ENCODE measurements around the gene SERP2.

Gene SERP2

DNA sequence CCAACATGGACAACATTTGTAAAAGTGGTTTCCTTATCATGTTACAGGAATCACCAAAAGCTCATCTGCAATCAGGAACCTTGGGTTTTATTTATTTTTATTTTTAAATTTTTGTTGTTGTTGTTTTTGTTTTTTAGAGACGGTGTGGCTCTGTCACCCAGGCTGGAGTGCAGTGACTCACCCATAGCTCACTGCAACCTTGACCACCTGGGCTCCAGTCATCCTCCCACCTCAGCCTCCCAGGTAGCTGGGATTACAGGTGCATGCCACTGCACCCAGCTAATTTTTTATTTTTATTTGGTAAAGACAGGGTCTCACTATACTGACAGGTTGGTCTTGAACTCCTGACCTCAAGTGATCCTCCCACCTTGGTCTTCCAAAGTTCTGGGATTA lies 13.6 kb upstream of the SERP2 start:
- no peak for DNase-seq

DNA sequence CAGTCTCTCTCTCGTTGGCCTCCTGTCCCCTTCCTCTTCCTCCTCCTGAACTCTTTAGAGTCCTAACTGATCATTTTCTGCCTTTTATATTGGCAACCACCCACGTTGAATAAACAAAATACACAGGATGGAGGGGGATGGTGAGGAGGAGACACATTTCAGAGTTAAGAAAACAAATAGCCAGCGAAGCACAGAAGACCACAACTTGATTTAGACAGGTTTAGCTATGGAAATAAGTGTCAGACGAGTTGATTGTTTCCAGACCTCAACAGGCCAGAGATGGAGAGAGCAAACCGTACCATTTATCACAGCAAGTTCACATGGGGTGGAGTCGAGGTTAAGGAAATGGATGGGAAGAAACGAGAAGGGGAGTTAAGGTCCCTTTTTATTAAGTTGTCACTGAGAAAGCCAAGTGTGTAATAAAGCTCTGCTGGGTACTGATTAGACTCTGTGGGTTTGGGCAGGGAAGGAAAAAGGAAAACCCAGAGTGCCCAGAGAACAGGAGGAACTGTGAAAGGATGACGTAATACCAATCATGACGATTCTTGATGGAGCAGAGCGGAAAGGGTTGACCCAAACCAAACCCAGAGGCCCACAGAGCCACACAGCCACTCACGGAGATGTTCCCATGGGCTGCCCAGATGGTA lies 11.1 kb upstream of the SERP2 start:
- no peak for DNase-seq

GRCh38 chr13:44363631-44364344 lies 9.8 kb upstream of the SERP2 start:
- no peak for DNase-seq

DNA sequence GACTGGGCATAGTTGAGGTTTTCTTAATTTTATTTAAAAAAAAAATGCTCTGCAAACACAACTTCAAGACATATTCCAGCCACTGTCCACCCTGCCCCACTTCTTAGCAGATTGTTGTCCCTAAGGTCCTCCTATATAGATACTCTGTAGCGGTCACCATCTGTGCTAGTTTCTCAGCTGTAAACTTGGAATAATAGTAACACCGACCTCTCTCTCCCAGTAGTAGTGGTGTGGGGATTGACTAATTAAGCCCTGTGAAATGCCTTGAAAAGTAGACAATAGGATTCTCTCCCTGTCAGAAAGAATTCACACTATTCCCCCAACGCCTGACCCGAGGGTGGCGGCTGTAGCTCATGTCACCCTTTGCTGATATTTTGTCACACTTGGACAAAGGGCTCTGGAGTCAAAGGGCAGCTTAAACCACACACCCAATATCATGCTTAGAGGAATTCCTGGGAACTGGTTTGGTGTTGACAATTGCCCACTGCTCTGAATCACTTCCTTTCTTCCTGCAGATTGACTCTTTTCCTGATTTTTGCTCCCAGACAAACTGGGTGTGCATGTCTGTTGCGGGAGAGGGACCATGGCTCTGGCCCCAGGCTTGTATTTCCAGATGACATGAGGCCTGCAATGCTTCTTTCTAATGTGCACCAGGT lies 9.2 kb upstream of the SERP2 start:
- DNase-seq: no peak

DNA sequence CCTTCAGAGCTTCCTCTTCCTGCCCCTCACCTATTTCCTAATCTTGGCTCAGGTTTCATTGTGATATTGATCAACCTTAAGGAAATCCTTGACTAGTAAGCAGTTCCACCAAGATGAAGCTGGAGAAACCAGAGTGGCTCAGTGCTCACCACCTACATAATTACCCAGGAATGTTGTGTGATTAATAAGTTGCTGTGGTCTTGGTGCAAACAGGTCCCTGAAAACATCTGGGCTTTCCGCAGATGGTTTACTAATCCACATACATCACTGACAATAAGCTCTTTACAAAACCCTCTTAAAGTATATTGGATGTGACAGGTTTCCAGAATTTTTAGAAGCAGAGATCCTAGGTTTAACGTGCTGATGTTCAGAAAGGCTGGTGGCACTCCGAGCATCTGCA lies 8.6 kb upstream of the SERP2 start:
- DNase-seq: no peak

GRCh38 chr13:44365899-44366298 lies 7.7 kb upstream of the SERP2 start:
- DNase-seq: no peak

- no peak for DNase-seq
Observed at GRCh38 chr13:44368062-44368591, 5.5 kb upstream of the SERP2 start.

DNA sequence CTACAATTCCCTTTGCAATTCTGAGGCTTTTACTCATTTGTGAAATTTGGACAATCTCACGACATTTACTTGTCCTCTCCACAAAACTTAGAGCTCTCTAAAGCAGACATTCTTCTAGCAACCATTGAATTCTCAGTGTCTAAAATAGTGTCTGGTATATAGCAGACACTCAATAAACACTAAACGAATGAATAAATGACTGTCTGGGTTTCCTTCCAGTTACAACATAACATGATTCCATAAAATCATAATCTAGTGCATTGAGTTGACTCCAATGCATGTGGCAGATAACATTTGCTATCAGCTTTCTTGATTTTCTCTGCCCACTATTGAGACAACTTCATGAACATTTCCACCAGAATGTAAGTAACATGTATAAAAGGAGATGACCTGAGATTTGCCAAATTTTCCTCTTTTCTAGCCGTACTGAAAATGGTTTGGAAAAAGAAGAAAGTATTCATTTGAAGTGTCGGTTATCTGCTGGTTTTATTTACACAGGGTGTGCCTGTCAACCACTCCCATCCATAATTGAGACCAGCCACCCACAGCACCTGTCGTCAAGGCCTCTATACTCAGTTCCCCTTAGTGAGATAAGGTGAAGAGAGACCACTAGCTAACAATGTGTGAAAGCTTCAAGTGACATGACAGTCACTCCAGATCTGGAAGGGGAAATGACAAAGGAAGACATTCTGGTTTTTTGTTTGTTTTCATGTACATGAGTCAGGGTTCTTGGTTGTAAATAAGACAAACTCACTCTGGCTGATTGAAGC lies 4.8 kb upstream of the SERP2 start:
- no peak for DNase-seq

- no peak for DNase-seq
Observed at GRCh38 chr13:44371421-44371820, 2.2 kb upstream of the SERP2 start.

GRCh38 chr13:44373247-44373600 lies 400 bp upstream of the SERP2 start:
- DNase-seq: no peak

- no peak for DNase-seq
Observed at GRCh38 chr13:44374348-44374712, 706 bp downstream of the SERP2 start.

GRCh38 chr13:44378277-44378676 lies 4.7 kb downstream of the SERP2 start:
- no peak for DNase-seq

DNA sequence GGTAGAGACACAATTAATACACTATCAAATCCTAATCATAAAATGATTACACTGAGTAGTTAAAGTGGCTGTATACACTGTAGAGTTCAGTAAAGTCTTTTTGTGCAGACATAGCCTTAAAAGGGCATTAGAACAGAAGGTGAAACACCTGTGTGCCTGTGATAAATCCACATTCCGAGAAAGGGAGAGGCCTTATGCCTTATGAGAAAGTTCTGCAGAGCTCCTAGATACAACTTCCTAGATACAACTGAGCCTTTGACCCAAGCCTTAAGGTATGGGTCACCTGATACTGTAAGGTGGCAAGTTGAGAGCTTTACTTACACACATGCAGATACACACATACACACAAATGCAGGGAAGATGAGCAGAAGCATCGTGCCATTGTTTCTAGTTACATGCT lies 6.3 kb downstream of the SERP2 start:
- DNase-seq: no peak

GRCh38 chr13:44380404-44381165 lies 7.0 kb downstream of the SERP2 start:
- DNase-seq: no peak

- DNase-seq: no peak
Observed at GRCh38 chr13:44382635-44383145, 9.1 kb downstream of the SERP2 start.

DNA sequence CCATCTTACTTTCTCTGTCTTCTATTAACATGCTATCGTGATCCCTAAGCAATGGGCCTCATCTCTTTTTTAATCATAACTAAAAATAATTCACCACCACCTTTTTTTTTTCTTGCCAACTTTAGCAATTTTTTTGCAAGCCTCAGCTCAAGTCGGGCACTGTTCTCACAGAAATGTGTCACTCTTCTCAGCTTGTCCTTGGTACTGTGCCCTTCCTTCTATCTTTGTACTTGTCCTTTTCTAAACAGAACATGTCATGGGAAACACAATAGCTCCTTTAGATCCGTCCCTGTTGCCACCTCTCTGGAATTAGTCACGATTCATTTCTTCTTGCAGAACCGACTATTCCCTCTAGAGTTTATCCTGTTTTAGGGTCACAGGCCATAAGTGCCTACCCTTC lies 10.3 kb downstream of the SERP2 start:
- DNase-seq: no peak

GRCh38 chr13:44384778-44385177 lies 11.2 kb downstream of the SERP2 start:
- no peak for DNase-seq

DNA sequence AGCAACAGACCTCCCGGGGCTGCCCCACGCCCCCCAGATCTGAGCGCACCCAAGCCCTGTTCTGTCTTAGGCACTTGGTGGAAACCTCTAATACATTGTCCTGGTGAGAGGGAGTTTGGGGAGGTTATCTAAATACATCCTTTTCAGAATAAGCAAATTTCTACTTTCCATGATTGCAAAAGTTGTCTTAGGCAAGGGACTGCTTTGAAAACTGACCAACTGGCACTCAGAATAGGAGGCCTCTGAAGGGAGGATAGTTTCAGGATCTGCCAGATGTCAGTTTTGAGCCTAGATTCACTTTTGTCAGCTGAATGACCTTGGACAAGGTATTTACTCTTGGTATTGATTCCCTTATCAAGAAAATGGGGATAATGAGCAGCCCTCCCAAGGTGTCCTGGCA lies 11.8 kb downstream of the SERP2 start:
- no peak for DNase-seq

DNA sequence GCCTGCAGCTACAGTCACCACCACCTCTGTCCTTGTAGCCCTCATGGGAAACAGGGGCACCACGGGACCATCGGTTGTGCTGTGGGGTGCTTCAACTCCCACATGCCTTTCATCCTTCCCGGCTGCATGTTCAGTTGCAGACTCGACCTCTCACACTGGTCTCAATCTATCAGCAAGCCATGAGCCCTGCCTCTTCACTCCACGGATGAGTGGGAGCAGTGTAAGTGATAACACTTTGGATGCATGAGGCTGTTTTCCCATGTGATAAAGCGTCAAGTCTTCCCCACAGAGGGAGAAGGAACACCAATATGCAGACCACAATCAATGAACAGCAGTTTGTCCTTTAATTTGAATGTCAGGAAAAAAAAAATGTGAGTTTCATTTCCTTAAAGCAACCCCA lies 12.2 kb downstream of the SERP2 start:
- DNase-seq: no peak

- DNase-seq: no peak
Observed at GRCh38 chr13:44386913-44387556, 13.4 kb downstream of the SERP2 start.

DNA sequence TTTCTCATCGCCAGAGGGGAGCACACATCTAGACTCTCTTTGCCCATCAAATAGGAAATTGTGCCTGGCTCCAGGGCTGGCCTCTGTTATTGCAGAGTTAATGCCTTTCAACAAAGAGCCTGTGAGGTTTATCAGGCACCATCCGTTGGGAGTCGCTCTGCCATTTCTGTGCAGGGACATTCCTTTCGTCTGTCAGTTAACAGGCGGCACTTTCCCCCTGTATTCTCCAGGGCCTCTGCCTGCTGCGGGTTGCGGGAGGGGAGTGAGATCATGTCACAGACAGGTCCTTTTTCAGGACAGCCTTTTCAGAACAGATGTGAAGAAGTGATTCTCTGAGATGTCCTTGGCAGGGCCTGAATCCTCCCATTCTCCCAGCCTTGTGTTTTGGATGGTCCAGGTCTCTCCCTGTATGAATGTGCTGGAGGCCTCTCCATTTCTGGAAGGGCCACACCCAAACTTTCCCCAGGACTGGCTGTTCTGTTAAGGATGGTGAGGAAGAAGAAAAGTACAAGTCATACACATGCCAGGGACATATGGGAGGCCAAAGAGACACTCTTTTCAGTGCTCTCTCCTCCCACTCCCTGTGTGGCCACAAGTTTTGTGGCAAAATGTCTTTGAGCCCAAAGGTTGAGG lies 14.9 kb downstream of the SERP2 start:
- DNase-seq: no peak

Measured in CD4-positive, alpha-beta T cell treated with Interleukin-12 subunit alpha and Interleukin-12 subunit beta, for 1 hour (primary cell).